Activated naive CD8-positive, alpha-beta T cell treated with anti-CD3 and anti-CD28 coated beads, Interleukin-2, amount 50 U/mL, for 16 hours (primary cell): Measurements from ENCODE around the gene SPATA32.
A peak's percentile ranks its signal among the peaks of the same experiment; 100 is the strongest.

Source experiments
- DNase-seq: peaks from one replicate; pipeline ENCODE4 v3.0.0-alpha.2; 2020; ENCODE audit warnings: low read depth, low spot score

SPATA32 gene

DNA sequence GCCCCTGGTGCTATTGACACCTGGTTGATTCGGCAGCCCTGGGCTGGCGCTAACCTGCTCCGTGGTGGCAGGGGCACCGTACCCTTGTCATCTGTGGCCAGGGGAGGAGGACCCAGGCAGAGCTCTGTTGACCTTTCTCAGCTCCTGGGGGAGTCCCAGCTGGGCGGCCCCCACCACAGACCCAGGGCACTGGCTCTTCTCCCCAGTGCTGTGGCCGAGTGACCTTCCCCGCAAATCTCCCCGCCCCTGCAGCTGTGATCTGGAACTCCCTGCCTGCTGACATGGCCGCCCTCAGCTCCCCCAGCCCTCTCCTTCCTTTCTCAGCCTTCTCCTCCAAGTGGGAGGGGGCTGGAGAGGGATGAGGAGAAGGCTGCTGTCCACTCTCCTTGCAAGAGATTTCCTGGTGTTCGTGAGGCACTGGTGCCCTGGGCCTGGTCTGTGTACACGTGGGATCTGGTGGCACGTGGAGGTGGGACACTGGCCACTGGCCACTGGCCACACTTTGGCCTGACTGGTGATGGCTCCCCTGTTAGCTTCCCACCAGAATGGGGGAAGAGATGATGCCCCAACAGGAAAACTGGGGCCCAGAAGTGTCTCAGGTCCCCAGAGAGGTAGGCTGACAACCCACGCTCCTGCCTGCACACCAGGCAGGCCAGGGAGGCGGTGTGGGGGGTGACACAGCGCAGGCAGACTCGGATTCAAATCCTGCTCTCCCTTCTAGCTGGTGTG, 32.0 kb downstream of the SPATA32 start:
- no peak for DNase-seq

DNA sequence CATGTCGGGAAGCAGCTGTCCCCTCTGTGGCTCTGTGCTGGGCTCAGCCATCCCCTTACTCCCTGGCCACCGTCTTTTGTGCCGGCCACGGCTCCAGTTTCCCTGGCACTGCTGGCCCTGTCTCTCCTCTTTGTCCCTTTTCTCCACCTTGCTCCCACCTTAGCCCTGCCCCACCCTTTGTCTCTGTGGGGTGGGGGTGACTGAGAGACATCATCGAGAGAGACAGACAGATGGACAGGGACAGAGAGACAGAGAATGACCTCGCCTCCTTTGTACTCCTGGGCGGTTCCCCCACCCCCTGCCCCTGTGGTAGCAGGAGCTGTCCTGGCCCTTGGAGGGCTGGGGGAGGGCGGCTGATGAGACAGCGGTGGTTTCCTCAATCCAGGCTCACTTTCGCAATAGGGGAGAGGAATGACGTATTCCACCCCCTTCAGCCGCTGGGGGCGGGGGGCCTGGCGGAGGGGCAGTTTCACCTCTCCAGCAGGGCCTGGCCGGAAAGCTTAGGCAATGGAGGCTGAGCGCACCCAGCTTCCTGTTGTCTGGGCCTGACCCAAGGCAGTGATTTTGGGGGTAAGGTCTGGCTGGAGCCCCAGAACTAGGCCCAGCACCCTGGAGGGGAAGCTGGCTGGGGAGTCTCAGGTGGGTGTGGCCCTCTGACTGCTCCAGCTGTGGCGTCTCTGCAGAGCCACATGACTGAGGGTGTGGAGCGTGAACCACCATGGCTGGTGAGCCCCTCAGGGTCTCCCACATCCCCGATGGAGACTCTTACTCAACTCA, 32.9 kb downstream of the SPATA32 start:
- peak; percentile 57 for DNase-seq

DNA sequence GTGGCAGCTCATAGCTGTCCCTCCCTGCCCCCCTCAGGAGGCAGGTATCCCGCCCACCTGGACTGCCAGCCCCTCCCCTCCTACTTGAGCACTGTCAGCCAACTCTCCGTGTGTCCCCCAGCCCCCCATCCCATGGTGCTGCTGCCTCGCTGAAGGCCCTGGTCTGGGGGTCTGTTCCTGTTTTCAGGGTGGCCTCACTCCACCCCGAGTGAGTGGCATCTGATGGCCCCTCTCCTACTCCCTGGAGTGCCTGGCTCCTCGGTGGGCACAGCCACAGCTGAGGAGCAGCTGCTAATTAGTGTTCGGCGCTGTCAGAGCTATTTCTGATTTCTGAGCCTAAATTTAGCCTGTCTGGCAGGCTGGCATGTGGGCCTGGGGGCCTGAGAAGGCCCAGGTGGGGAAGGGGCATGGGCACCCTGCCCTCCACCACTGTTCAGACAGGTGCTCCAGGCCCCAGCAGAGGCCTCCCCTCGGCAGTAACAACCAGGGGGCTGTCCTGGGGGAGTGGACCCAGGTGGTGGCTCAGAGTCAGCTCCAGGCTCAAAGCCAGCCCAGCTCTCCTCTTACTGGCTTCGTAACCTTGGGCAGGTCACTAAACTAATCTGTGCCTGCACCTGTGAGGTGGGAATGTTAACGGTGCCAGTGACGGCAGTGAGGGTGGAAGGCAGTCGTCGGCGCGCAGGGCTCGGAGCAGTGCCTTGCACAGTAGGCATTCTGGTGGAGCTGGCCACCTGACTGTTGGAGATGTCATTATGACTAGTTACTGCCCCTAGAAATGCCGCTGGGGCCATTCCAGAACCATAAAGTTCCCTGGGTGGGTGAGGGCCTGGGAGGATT, 33.8 kb downstream of the SPATA32 start:
- DNase-seq = no peak

DNA sequence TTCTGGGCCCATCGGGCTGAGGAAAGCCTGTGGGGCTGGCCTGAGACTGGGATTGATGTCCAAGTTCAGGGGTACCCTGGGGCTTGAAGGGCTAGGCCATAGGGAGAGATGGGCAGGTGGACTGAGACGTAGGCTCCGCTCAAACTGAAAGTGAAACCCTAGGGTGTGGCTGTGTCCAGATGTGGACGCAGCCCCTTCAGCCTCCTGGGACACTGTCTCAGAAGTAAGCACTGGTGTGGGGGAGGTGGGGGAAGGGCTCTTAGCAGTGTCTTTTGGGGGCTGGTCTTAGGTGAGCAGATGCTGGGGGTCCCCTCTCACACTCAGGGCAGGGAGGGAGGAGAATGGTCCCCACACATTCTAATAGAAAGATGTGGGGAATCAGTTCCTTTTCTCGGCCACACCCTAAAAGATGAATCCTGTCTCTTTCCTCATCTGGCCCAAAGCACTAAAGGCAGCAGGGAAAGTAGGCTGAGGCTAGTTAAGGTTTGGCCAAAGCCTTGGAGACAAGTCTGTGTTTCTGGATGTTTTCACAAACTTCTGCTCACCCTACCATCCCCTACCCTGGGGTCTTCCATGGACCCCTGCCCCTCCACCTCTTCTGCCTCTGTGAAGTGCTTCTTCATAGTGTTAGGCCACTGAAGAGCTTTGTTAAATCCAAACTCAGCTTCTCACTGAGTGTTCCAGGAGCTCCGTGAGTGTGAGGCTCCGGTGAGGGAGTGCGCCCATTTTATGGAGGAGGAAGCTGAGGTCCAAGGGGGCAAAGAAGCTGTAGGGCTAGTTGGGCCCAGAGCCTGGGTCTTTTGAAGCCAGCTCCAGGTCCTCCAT, 34.6 kb downstream of the SPATA32 start:
- DNase-seq = no peak

DNA sequence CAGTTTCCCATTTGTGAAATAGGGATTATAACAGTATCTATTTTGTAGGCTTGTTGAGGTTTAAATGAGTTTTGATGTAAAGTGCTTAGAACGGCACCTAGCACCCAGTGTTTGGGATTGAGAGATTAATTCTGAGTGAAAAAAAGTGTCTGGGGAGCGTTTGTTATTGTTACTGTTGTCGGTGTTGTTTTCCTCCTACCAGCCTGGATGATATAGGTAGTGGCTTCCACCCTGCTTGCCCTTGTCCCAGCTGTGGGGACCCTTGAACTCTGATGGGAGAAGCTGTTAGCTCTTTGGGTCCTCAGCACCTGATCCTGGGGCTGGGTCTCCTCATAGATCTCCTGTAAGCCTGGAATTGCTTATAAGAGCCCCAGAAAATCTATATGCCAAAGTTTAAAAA, 35.3 kb downstream of the SPATA32 start:
- DNase-seq = no peak

DNA sequence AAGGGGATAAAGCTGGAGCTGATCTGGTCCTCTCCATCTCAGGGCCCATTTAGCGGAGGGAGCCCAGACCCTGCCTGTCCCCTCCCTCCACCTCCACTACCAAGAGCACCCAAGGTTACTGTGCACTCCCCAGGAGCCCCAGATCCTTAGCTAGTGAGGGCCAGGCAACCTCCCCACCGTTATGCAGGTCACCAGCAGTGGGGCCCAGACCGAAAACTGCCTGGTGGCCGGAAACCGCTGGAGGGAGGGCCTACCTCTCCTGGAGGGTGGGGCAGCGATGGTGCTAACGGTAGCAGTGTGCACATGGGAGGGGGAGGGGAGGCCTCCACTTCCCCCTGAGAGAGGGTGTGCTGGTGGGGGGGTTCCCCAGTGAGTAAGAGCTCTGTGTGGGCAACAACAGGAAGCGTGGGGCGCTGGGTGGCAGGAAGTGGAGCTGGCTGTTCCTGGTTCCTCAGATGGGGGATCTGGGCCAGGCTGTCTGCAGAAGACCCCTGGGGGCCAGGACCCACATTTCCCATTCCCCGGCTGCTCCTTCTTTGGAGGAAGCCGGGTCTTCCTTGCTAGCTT, 35.8 kb downstream of the SPATA32 start:
- peak; percentile 82 for DNase-seq

DNA sequence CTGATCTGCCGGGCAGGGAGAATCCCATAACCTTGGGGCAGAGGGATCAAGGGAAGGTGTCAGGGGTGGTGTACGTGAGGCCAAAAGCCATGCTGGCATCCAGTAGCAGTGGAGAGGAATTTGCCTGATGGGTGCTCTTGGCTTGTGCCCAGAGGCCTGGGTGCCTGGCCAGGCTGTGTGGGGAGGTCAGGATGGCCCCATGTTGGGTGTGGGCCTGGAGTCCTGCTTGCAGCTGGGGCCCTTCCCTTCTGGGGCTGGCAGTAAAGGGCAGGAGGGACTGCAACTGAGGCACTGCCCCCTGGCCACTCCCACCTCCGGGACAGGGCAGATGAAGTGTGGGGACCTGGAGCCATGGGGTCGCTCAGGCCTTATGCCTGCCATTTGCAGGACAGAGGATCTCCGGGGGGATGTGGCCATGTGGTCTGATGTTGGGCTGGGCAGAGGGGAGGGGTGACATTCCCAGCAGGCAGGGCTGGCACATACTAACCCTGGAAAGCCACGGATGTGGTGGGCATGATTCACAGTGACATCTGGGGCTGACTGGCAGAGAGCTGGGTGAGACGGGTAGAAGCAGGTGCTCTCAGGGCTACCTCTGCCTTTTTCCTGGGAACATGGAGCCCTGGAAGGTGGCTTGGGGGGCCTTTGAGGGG, 36.7 kb downstream of the SPATA32 start:
- no peak for DNase-seq

DNA sequence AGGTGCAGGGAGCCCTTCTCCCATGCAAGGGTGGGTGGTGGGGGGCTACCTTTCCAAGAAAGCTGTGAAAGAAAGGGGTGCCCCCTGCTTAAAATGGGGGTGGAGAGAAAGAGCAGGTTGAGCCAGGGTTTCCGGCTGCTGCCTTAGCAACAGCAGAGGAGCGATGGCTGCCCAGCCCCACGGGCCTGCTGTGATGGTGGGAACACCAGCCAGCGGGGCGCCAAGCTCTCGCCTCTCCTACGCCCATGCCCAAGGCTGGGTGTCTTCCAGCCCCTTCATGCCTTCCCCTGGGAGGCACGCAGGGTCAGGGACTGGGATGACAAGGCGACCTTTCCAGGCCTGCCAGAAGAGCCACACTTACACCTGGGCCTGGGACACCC, 37.2 kb downstream of the SPATA32 start:
- no peak for DNase-seq

DNA sequence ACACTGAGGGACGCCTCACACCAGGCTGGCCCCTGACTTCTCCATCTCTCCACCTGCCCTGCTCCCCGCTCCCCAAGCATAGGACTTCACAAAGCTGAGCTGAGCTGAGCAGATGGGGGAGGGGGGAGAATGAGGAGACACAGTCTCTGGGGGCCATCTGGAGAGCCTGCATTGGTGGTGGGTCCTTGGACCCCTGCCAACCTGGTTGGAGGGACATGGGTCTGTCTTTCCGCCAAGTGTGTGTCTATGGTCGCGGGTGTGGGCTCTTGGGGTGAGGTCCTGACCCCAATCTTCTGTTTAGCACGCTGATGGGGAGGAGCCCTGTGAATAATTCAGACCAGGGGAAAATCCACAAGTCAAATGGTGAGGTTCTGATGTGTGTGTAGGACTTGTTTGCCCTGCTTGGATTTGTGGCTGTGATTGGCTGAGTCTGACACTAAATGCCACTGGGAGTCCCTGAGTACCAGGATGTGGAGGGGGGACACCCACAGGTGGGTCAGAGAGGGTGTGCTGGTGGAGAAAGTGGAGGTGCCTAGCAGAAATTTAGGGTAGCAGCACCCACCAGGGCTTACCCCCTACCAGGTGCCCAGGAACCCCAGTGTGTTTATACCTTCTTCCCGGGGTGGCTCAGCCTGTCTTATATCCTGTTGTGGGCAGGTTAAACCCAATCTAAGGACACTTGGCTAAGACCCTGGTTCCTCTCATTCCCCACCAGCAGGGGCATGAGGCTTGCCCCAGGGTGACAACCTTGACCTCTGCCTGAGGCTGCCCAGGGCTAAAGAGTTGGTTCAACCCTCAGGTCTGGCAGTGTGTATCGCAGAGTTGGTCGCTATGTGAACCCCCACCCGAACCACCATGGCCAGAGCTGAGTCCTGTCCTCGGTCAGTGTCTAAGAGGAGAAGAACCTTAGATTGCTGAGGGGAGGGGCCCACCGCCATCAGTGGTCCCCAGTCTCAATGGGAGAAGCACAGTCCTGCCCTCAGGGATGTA, 38.1 kb downstream of the SPATA32 start:
- no peak for DNase-seq

DNA sequence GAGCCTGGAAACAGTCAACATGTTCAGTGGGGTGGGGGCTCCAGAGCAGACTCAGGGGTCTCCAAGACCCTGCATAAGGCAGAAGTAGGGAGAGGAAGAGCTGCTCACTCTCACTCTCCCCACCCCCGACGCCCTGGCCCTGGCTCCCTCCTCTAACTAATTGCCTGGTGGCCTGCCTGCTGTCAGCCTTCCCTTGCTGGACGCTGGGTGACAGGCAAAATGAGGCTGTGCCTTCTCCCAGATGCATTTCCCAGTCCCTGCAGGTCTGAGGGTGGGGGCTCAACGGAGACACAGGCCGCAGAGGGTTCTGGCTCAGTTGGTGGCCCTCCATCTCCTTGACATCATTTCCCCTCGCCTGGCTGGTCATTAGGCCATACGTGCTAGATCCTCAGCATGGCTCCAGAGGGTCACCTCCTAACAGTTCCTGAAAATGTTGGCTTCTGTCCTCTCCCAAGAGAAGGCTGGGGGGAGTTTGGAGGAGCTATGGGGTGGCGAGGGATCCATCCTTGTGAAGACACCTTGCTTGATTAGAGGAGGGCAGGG, 38.8 kb downstream of the SPATA32 start:
- no peak for DNase-seq

DNA sequence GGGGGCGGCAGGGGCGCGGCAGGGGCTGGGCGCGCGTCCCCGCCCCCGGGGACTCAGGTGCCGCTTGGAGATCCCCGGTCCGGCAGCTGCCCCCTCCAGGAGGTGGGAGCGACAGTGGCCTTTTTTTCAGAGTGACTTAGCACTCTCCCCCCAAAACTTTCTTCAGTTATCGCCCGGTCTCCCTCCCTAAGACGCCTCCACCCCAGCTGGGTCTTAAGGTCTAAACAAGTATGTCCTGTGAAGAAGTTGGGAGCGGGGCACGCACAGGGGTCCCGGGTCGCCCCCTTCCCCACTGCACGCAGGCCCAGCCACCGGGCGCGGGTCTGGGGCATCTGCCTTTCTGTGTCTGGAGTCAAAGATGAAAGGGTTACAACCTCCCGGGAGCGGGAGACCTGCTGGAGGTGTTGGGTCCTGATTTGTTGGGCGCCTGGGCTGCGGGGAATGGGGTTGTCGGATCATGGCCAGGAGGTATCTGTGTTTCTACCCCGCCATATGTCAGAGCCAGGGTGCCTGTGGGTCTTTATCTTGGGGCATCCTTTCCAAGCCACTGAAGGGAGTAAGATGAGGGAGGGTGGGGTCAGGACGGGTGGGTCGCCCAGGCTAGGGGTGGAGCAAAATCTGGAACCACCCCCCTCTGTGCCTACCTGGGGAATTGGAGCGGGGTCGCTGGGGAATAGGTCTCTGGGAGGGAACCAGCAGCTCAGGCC, 39.5 kb downstream of the SPATA32 start:
- DNase-seq = no peak

DNA sequence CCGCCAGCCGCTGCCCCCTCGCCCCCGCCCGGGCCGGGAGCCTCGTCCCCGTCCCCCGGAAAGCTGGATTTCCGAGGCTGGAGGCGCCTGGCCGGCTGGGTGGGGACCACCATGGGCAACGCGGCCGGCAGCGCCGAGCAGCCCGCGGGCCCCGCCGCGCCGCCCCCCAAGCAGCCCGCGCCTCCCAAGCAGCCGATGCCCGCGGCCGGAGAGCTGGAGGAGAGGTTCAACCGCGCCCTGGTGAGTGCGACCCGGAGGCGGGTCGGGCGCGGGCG, 39.9 kb downstream of the SPATA32 start:
- no peak for DNase-seq

DNA sequence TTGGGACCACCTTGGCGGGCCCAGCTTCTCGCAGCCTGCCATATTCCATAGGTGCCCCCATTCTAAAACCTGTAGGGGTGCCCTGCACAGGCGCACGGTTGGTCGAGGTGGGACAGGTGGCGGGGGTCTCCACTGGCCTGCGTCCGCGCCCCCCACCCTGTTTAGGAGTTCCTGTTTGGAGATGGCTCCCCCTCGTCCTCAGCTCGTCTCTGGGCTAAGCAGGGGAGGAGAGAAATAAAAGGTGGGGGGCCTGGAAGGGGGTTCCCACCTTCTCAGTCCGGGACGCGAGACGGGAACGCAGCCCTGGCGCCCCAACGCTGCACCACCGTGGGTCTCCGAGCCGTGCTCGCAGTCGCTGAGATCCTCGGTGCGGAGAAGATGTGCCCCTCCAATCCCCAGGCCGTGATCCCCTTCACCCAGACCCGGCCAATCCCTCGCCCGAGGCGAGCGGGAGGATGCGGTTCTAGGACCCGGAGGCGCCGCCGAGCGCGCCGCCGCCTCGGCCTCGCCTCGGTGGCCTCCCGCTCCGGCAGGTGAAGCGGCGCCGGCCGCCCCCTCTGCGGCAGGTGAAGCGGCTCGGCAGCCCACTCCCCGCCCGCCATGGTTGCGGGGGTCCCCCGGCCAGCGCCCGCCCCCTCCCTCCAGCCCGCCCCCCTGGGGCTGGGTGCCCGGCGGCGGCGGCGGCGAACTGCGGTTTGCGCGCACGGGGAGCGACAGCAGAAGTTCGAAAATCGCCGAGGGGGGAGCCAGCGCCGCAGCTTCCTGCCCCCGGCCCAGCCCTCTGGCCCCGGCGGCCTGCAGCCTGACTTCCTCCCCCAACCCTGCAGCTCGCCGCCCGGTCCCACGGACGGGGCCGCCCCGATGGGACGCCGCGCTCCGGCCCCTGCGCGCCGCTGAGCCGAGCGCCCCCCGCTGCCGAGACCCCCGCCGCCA, 40.5 kb downstream of the SPATA32 start, which contains the start of gene FMNL1:
TSS of gene FMNL1 (plus strand) at position 805 of the 933 bp plus-strand sequence. CDS start 240 bp downstream, outside the sequence.
- DNase-seq = no peak

DNA sequence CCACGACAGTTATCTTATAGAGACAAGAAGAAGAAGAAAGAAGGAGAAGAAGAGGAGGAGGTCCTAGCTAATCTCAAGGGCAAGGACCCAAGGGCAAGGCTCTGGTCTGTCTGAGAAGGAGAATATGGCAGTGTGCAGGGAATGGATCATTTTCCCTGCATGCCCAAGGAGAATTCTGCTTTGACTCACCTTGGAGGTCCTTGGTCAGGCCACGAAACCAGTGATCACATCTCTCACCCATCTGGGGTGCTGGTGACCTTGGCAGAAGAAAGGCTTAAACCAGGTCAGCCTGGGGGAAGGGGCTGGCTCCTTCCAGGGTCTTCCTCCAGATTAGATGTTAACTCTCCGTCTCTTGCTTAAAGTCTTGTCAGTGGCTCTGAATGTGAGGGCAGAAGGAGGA, 41.8 kb downstream of the SPATA32 start:
- DNase-seq = no peak

DNA sequence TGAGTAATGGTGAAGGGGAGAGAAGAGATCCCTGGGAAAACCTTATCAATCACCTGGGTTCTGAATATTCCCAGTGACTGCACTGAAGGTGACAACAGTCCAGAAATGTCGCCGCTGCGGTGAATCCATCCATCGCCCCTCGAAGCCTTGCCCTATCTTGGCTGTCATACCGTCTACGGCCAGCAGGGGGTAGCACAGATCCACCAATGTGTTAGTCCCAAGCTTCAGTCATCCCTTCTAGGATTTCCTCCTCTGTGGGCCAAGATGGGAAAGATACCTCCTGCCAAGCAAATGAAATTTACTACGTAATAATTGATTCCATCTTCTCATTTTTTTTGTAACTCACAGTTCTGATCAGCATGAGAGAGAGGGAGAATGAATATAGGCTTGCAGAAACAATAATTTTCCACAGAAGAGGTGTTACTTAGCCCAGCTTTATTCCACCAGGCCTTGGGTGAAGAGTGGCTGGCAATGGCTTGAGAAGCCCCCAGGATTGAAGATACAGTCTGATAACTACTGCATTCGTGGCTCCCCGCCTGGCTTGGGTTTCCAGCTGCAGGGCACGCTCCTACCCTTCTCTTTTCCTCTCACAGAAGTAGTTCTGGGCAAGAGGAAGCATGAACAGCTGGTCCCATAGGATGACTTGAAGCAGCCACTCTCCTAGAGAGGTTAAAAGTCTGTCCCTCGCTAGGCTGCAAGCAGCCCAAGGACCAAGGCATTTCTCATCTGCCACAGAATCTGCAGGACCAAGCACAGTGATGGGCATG, 42.8 kb downstream of the SPATA32 start:
- peak; percentile 76 for DNase-seq
